Psoas muscle (tissue), 8 donors: ENCODE measurements around the gene TMEM120A. TPM values are rescaled to one million over a fixed set of nuclear protein-coding genes. Genes with fewer than 3 reads are reported as not detected.

Source experiments
- ATAC-seq, 4 donors: fragments of 200-7000 bp; cut with Tn5 transposase; one replicate each; pipeline ENCODE4 v1.9.1; 2020; ENCODE audit warnings: moderate library complexity in 3 of 4, mild to moderate bottlenecking in 2 of 4
- DNase-seq, 2 donors: peaks; one replicate each; pipeline ENCODE4 v3.0.0-alpha.2; 2020
- H3K27ac ChIP-seq: fragments of 200-600 bp; one replicate; pipeline ENCODE4 v1.8.0; 2022
- H3K27me3 ChIP-seq, 3 donors: fragments of 200-600 bp in 1 of 3; one replicate each; pipeline versions ENCODE4 v1.6.1 to v1.8.0; 2013 to 2022; ENCODE audit warnings: low read length in 2 of 3, mild to moderate bottlenecking in 2 of 3, moderate library complexity in 1 of 3; ENCODE audit not compliant: insufficient read depth in 3 of 3
- H3K36me3 ChIP-seq, 2 donors: fragments of 200-600 bp in 1 of 2; one replicate each; pipeline versions ENCODE4 v1.6.1 to v1.8.0; 2013 to 2022; ENCODE audit warnings: low read depth in 1 of 2, mild to moderate bottlenecking in 1 of 2, moderate library complexity in 1 of 2; ENCODE audit not compliant: insufficient read depth in 1 of 2
- H3K4me1 ChIP-seq: fragments of 200-600 bp; one replicate; pipeline ENCODE4 v1.8.0; 2022
- H3K4me3 ChIP-seq: fragments of 200-600 bp; one replicate; pipeline ENCODE4 v1.8.0; 2022; ENCODE audit warnings: mild to moderate bottlenecking
- H3K9me3 ChIP-seq: fragments of 200-600 bp; one replicate; pipeline ENCODE4 v1.8.0; 2022
- WGBS, 3 donors: extraction: QIAGEN DNeasy Blood & Tissue Kit; methylation state at CpG; one replicate each; pipeline versions ENCODE4 v1.1.6 to v1.1.7; 2013; 5-methylcytosine and 5-hydroxymethylcytosine counted together
- intact Hi-C, 2 donors: fragments of 100-400 bp; cut with DNase I; formaldehyde crosslinking; loops; one replicate each; pipeline versions ENCODE4 v1.11.0 to v1.14.2; 2022
- polyA plus RNA-seq, 3 donors: library from polyadenylated mRNA; stranded (reverse); fragments of 200-250 nt; gene quantifications; one replicate each; pipeline ENCODE4 v1.2.3, GENCODE V29; 2013
- total RNA-seq, 4 donors: library from RNA; stranded (reverse); fragmentation: NEBNext Ultra II Directional in 2 of 4; extraction: Animal tissue kit (Norgen Biotek cat#: 25700) in 2 of 4; gene quantifications; one replicate each; pipeline versions ENCODE4 v1.2.1 to v1.2.4, GENCODE V29; 2021 to 2023
- TF ChIP-seq, protein P1 (sequence below): fragments of 200-600 bp; IDR thresholded peaks from one replicate; pipeline ENCODE4 v1.8.0; 2022; ENCODE audit warnings: antibody characterized with exemption
- donor health status: healthy with polysubstance abuse.
- donor health status: DM: no; HTN: no; CAD: no; lungs with moderate emphysema.
- donor health status: Bipolar disorder and iron deficiency.
- donor health status: healthy.
- donor health status: DM: yes; HTN: yes; CAD: no.
- donor health status: DM: no; HTN: no; CAD: no.
- donor health status: DM: no; HTN: no; CAD: no.
- donor health status: DM: yes; HTN: yes; CAD: no.

TMEM120A gene
- total and polyA plus RNA-seq, 7 donors = 70.1 to 185 (median 103) TPM

DNA sequence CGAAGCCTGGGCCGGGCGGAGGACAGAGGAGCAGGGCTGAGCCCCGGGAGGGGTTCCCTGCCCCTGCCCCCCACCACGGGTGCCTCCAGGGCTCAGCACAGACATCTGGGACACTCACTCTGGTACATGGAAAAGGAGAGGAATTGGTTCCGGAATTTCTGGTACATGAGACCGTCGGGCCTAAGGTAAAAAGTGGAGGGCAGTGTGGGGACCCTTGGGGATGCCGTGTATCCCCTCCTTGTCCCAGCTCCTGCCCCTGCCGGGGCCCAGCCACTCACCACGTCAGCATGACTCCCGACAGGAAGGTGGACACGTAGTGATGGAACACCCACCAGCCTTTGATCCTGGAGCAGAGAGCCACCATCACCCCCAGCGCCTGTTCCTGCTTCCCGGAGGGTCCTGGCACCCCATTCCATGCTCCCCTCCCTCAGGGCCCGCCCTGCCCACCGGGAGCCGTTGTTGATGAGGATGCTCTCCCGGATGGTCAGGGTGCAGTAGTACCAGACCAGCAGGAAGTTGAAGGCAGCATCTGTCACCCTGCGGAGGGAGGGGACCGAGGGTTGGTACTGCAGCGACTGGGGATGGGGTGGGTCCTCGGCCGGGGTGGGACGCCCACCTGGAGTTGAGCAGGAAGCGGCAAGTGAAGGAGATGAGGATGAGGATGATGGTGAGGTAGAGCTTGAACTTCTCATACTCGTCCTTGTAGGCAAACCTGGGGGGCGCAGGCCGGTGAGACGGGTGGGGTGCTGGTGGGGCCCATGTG, 6.4 kb downstream of the TMEM120A start:
- 85 to 89% (median 86%) methylated on average over 30 of the region's 30 CpGs for WGBS, 3 donors
- Histone ChIP-seq H3K4me1 (peaks cover 19% of the 10 kb centered on the region), H3K27me3 (no peaks in the 10 kb centered on the region), H3K9me3 (no peaks in the 10 kb centered on the region), H3K36me3 (peaks cover 2 to 54% of the 10 kb centered on the region in 2 donors), H3K27ac (no peak overlapping the region), H3K4me3 (no peak overlapping the region)
- DNase-seq (peak in 1 of 2 donors; percentile 52), ATAC-seq (peak in 1 of 4 donors; percentile 1)
- TF ChIP-seq, protein P1, sequence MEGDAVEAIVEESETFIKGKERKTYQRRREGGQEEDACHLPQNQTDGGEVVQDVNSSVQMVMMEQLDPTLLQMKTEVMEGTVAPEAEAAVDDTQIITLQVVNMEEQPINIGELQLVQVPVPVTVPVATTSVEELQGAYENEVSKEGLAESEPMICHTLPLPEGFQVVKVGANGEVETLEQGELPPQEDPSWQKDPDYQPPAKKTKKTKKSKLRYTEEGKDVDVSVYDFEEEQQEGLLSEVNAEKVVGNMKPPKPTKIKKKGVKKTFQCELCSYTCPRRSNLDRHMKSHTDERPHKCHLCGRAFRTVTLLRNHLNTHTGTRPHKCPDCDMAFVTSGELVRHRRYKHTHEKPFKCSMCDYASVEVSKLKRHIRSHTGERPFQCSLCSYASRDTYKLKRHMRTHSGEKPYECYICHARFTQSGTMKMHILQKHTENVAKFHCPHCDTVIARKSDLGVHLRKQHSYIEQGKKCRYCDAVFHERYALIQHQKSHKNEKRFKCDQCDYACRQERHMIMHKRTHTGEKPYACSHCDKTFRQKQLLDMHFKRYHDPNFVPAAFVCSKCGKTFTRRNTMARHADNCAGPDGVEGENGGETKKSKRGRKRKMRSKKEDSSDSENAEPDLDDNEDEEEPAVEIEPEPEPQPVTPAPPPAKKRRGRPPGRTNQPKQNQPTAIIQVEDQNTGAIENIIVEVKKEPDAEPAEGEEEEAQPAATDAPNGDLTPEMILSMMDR = no peak
- intact Hi-C loops = no loop called here

GRCh38 chr7:75987026-75987804, 7.2 kb downstream of the TMEM120A start:
- peak in 1 of 4 donors; percentile 0 for ATAC-seq
- Histone ChIP-seq H3K27ac (no peak overlapping the region), H3K36me3 (peaks cover 2 to 61% of the 10 kb centered on the region in 2 donors), H3K9me3 (no peaks in the 10 kb centered on the region), H3K27me3 (no peaks in the 10 kb centered on the region), H3K4me1 (peaks cover 19% of the 10 kb centered on the region), H3K4me3 (no peak overlapping the region)
- WGBS, 3 donors = 88 to 92% (median 91%) methylated on average over 31 to 32 of the region's 32 CpGs
- TF ChIP-seq, protein P1 = no peak
- peak in 1 of 2 donors; percentile 49 for DNase-seq
- intact Hi-C loops = no loop called here

DNA sequence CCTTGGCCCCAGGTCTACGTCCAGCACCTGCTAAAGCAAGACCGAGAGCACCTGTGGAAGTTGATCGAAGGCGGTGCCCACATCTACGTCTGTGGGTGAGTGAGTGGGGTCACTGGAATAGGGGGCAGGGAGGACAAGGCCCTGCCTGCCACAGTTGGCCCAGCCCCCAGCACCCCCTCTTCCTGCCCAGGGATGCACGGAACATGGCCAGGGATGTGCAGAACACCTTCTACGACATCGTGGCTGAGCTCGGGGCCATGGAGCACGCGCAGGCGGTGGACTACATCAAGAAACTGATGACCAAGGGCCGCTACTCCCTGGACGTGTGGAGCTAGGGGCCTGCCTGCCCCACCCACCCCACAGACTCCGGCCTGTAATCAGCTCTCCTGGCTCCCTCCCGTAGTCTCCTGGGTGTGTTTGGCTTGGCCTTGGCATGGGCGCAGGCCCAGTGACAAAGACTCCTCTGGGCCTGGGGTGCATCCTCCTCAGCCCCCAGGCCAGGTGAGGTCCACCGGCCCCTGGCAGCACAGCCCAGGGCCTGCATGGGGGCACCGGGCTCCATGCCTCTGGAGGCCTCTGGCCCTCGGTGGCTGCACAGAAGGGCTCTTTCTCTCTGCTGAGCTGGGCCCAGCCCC, 8.1 kb downstream of the TMEM120A start:
- Histone ChIP-seq H3K4me3 (no peak overlapping the region), H3K27me3 (no peaks in the 10 kb centered on the region), H3K36me3 (peaks cover 2 to 65% of the 10 kb centered on the region in 2 donors), H3K4me1 (peaks cover 18% of the 10 kb centered on the region), H3K27ac (peak overlapping the region; percentile 9), H3K9me3 (no peaks in the 10 kb centered on the region)
- TF ChIP-seq, protein P1 = no peak
- intact Hi-C loops = no loop called here
- WGBS, 3 donors = 84 to 88% (median 84%) methylated on average over 20 of the region's 20 CpGs
- ATAC-seq = no peak
- DNase-seq = peak in 1 of 2 donors; percentile 54

GRCh38 chr7:75985518-75986146, 8.8 kb downstream of the TMEM120A start:
- TF ChIP-seq, protein P1 = no peak
- DNase-seq (peak; percentile 63 to 75), ATAC-seq (no peak)
- Histone ChIP-seq H3K4me1 (peaks cover 12% of the 10 kb centered on the region), H3K27ac (peak overlapping the region; percentile 23), H3K4me3 (no peak overlapping the region), H3K36me3 (peaks cover 2 to 72% of the 10 kb centered on the region in 2 donors), H3K27me3 (no peaks in the 10 kb centered on the region), H3K9me3 (no peaks in the 10 kb centered on the region)
- 73 to 79% (median 78%) methylated on average over 34 to 41 of the region's 41 CpGs for WGBS, 3 donors
- intact Hi-C loops = loop anchor here in 1 of 2 donors (2.0 kb wide), 1 partner anchor 17 kb away; no protein-coding TSS in a partner anchor
